GM19455 (cell line): Measurements from ENCODE around the gene ZNF407.
A peak's percentile ranks its signal among the peaks of the same experiment; 100 is the strongest.

Experiments used
- ATAC-seq: cut with Tn5 transposase; IDR thresholded peaks from one replicate; pipeline ENCODE4 v1.9.1; 2021; ENCODE audit not compliant: unreplicated experiment

ZNF407 gene

GRCh38 chr18:74995419-74995736 is 397.7 kb downstream of the ZNF407 start:
- ATAC-seq, result no peak

GRCh38 chr18:74996055-74996454 is 398.4 kb downstream of the ZNF407 start:
- no peak for ATAC-seq

GRCh38 chr18:74996996-74997395 is 399.3 kb downstream of the ZNF407 start:
- ATAC-seq, result no peak

- no peak for ATAC-seq
Observed at GRCh38 chr18:75000920-75001319, 403.2 kb downstream of the ZNF407 start.

GRCh38 chr18:75003039-75003438 is 405.4 kb downstream of the ZNF407 start:
- no peak for ATAC-seq

GRCh38 chr18:75003764-75004690 is 406.4 kb downstream of the ZNF407 start:
- no peak for ATAC-seq

GRCh38 chr18:75005626-75006025 is 408.0 kb downstream of the ZNF407 start:
- no peak for ATAC-seq

GRCh38 chr18:75008186-75008585 is 410.5 kb downstream of the ZNF407 start:
- ATAC-seq, result no peak

GRCh38 chr18:75009296-75009695 is 411.6 kb downstream of the ZNF407 start:
- ATAC-seq, result no peak

GRCh38 chr18:75009878-75010277 is 412.2 kb downstream of the ZNF407 start:
- ATAC-seq, result no peak

- ATAC-seq, result no peak
Observed at GRCh38 chr18:75010278-75010677, 412.6 kb downstream of the ZNF407 start.

GRCh38 chr18:75010689-75011088 is 413.0 kb downstream of the ZNF407 start:
- no peak for ATAC-seq

- peak; percentile 89 for ATAC-seq
Observed at GRCh38 chr18:75016025-75016717, 418.5 kb downstream of the ZNF407 start.

GRCh38 chr18:75023473-75023872 is 425.8 kb downstream of the ZNF407 start:
- no peak for ATAC-seq

- ATAC-seq, result no peak
Observed at GRCh38 chr18:75024871-75025270, 427.2 kb downstream of the ZNF407 start.

GRCh38 chr18:75025573-75025972 is 427.9 kb downstream of the ZNF407 start:
- no peak for ATAC-seq

GRCh38 chr18:75029481-75029880 is 431.8 kb downstream of the ZNF407 start:
- no peak for ATAC-seq

GRCh38 chr18:75031717-75032317 is 434.1 kb downstream of the ZNF407 start:
- no peak for ATAC-seq

GRCh38 chr18:75033516-75033915 is 435.8 kb downstream of the ZNF407 start:
- ATAC-seq, result no peak

- no peak for ATAC-seq
Observed at GRCh38 chr18:75034937-75035336, 437.3 kb downstream of the ZNF407 start.

GRCh38 chr18:75035928-75036327 is 438.3 kb downstream of the ZNF407 start:
- no peak for ATAC-seq
